K562 (cell line): ENCODE data around the gene PRPF18. TPM values are rescaled to one million over a fixed set of nuclear protein-coding genes. Genes with fewer than 3 reads are reported as not detected.
A peak's percentile ranks its signal among the peaks of the same experiment; 100 is the strongest.

Source experiments
- ATAC-seq: fragments of 200-7000 bp; cut with Tn5 transposase; 3 replicates; pipeline ENCODE4 v1.9.1; 2020; ENCODE audit warnings: moderate library complexity
- BruUV-seq: library from RNA; stranded (reverse); fragments of 400-500 nt; replicated peaks from 2 replicates; lab custom pipeline; 2021; lab: Mats Ljungman, UMichigan
- CTCF ChIA-PET: fragments of 300-600 bp; formaldehyde crosslinking; extraction: SDS; loops from one replicate; lab custom pipeline; 2021; ENCODE audit warnings: low intra/inter-chr PET ratio; lab: Yijun Ruan, JAX
- POLR2A ChIA-PET: fragments of 300-600, 350-650 bp; sonication (Branson Sonifier 250); formaldehyde crosslinking; extraction: SDS; loops from one replicate; lab custom pipeline; 2021; ENCODE audit warnings: antibody characterized with exemption, inconsistent platforms; lab: Yijun Ruan, JAX
- DNase-seq, 4 experiments: peaks; one replicate each; pipeline versions ENCODE4 v3.0.0 to v3.0.0-alpha.2; 2011 to 2018; ENCODE audit warnings: low spot score in 3 of 4, mixed read lengths in 3 of 4; ENCODE audit errors: extremely low read depth in 1 of 4
- FAIRE-seq: peaks from 2 replicates; lab custom pipeline; 2011; peaks lifted over from hg19 to GRCh38; lab: Jason Lieb, UNC
- H2AFZ ChIP-seq: 2 replicates; pipeline ENCODE4 v1.6.0; 2011; ENCODE audit warnings: low read depth, low read length, control low read depth, inconsistent platforms
- H3K27ac ChIP-seq: fragments of 200-600 bp; 3 replicates; pipeline ENCODE4 v1.8.0; 2011; ENCODE audit warnings: low read depth, mild to moderate bottlenecking, control low read depth, inconsistent platforms, low read length, moderate library complexity, mixed read lengths; ENCODE audit errors: extremely low read depth
- H3K27me3 ChIP-seq, 2 experiments: fragments of 300-600 bp in 1 of 2; 2 replicates in 1 of 2; 3 replicates in 1 of 2; pipeline versions ENCODE4 v1.6.0 to v1.8.0; 2011; ENCODE audit warnings: inconsistent platforms in 2 of 2, low read length in 2 of 2, mild to moderate bottlenecking in 1 of 2, mixed read lengths in 1 of 2, moderate library complexity in 1 of 2; ENCODE audit not compliant: control insufficient read depth in 2 of 2, insufficient read depth in 2 of 2
- H3K36me3 ChIP-seq: fragments of 300-600 bp; 3 replicates; pipeline ENCODE4 v1.8.0; 2011; ENCODE audit warnings: mild to moderate bottlenecking, low read length, inconsistent platforms; ENCODE audit not compliant: control insufficient read depth, insufficient read depth
- H3K4me1 ChIP-seq, 2 experiments: fragments of 200-600 bp in 1 of 2; replicated peaks in 1 of 2; 2 replicates in 1 of 2; 3 replicates in 1 of 2; pipeline versions ENCODE4 v1.5.1 to v1.8.0; 2011; ENCODE audit warnings: inconsistent platforms in 2 of 2, low read length in 2 of 2, mild to moderate bottlenecking in 1 of 2, mixed read lengths in 1 of 2, moderate library complexity in 1 of 2; ENCODE audit not compliant: control insufficient read depth in 2 of 2, insufficient read depth in 2 of 2
- H3K4me2 ChIP-seq: 2 replicates; pipeline ENCODE4 v1.6.1; 2011; ENCODE audit warnings: low read length, control low read depth, inconsistent platforms, mixed read lengths; ENCODE audit not compliant: insufficient read depth
- H3K4me3 ChIP-seq: fragments of 200-600 bp; sonication (generic), shearing (Covaris generic); 2 replicates; pipeline ENCODE4 v1.5.1; 2016; ENCODE audit warnings: control low read depth, inconsistent platforms
- H3K79me2 ChIP-seq: fragments of 200-600 bp; 3 replicates; pipeline ENCODE4 v1.8.0; 2011; ENCODE audit warnings: low read length, inconsistent platforms; ENCODE audit not compliant: control insufficient read depth, insufficient read depth
- H3K9ac ChIP-seq, 2 experiments: 2 replicates each; pipeline versions ENCODE4 v1.6.0 to v1.6.1; 2011; ENCODE audit warnings: low read depth in 2 of 2, low read length in 2 of 2, control low read depth in 1 of 2, inconsistent platforms in 1 of 2, mild to moderate bottlenecking in 1 of 2, mixed read lengths in 1 of 2; ENCODE audit not compliant: insufficient read depth in 1 of 2
- H3K9me1 ChIP-seq: one replicate; pipeline ENCODE4 v1.6.0; 2011; ENCODE audit warnings: inconsistent platforms, mild to moderate bottlenecking, low read length, moderate library complexity; ENCODE audit not compliant: control insufficient read depth, insufficient read depth
- H3K9me3 ChIP-seq: replicated peaks from 2 replicates; pipeline ENCODE4 v1.5.1; 2011; ENCODE audit warnings: low read depth, low read length, inconsistent platforms; ENCODE audit not compliant: control insufficient read depth, insufficient read depth
- H4K20me1 ChIP-seq: replicated peaks from 2 replicates; pipeline ENCODE4 v1.6.1; 2011; ENCODE audit warnings: low read length, inconsistent platforms, mixed read lengths; ENCODE audit not compliant: control insufficient read depth, insufficient read depth
- ARID3A ChIP-seq: IDR thresholded peaks from 2 replicates; pipeline ENCODE4 v1.6.1; 2012; ENCODE audit warnings: low read depth, low read length, improper control_type of control experiment, borderline replicate concordance
- CC2D1A ChIP-seq: fragments of 450-650 bp; IDR thresholded peaks from 2 replicates; pipeline ENCODE4 v1.6.1; 2017; ENCODE audit warnings: mild to moderate bottlenecking
- CTCF ChIP-seq, 3 experiments: IDR thresholded peaks in 2 of 3; conservative IDR thresholded peaks in 1 of 3; 2 replicates each; pipeline ENCODE4 v1.5.1; 2011 to 2012; ENCODE audit warnings: low read length in 3 of 3, mild to moderate bottlenecking in 3 of 3, control low read depth in 2 of 3, improper control_type of control experiment in 1 of 3, inconsistent platforms in 1 of 3, low read depth in 1 of 3, mixed read lengths in 1 of 3, moderate library complexity in 1 of 3; ENCODE audit not compliant: insufficient read depth in 2 of 3
- FOXJ3 ChIP-seq: sonication (generic); formaldehyde crosslinking; IDR thresholded peaks from 2 replicates; pipeline ENCODE4 v1.4.0; 2020; ENCODE audit warnings: mild to moderate bottlenecking, missing genetic modification reagents
- NFE2 ChIP-seq: IDR thresholded peaks from 2 replicates; pipeline ENCODE4 v1.6.1; 2014; ENCODE audit warnings: antibody characterized with exemption, low read depth
- NR0B1 ChIP-seq: fragments of 450-650 bp; IDR thresholded peaks from one replicate; pipeline ENCODE4 v1.6.1; 2018; ENCODE audit warnings: mild to moderate bottlenecking, moderate library complexity; ENCODE audit not compliant: partially characterized antibody
- TBL1XR1 ChIP-seq, 2 experiments: IDR thresholded peaks; 2 replicates each; pipeline ENCODE4 v1.6.1; 2012; ENCODE audit warnings: improper control_type of control experiment in 2 of 2, low read length in 2 of 2, mild to moderate bottlenecking in 1 of 2
- USF2 ChIP-seq: sonication (generic); formaldehyde crosslinking; IDR thresholded peaks from 2 replicates; pipeline ENCODE4 v1.5.0; 2020; ENCODE audit warnings: missing genetic modification reagents
- WGBS: fragments of 100-300 bp; shearing (Covaris generic); methylation state at CpG from one replicate; pipeline ENCODE4 v1.1.6; 2016; ENCODE audit warnings: low coverage, mixed read lengths; ENCODE audit not compliant: insufficient coverage; ENCODE audit errors: missing lambda C conversion rate; 5-methylcytosine and 5-hydroxymethylcytosine counted together
- in situ Hi-C: fragments of 300-500 bp; cut with MboI; formaldehyde crosslinking; loops from 4 replicates; pipeline ENCODE4 v1.15.0; 2018; ENCODE audit warnings: inconsistent platforms, mixed read lengths
- intact Hi-C: fragments of 100-400 bp; cut with micrococcal nuclease; formaldehyde crosslinking; loops from 2 replicates; pipeline ENCODE4 v1.14.2; 2022
- polyA plus RNA-seq, 8 experiments: library from polyadenylated mRNA; depleted of rRNA in 4 of 8; stranded (reverse) in 5 of 8; unstranded in 3 of 8; fragments of >200 nt; fragmentation: Nextera tagmentation in 2 of 8; fragmentation: Illumina TruSeq in 1 of 8; extraction: Ambion mirVana in 2 of 8; extraction: Trizol in 1 of 8; gene quantifications; 2 replicates each; pipeline versions ENCODE4 v1.2.1 to v1.2.3, GENCODE V29; 2011 to 2014; ENCODE audit warnings: inconsistent platforms in 1 of 8, missing spikeins in 1 of 8
- total RNA-seq, 7 experiments: library from RNA; depleted of rRNA in 6 of 7; stranded (reverse); fragments of >200 nt in 6 of 7; fragmentation: Illumina TruSeq in 2 of 7; extraction: Trizol in 2 of 7; gene quantifications; 2 replicates each; pipeline versions ENCODE4 v1.2.1 to v1.2.3, GENCODE V29; 2011 to 2021; ENCODE audit warnings: low replicate concordance in 1 of 7

PRPF18 gene
- total and polyA plus RNA-seq, 9 of the 15 experiments (the other 6 are each of a cell fraction or from before 2014, with no cell fraction given): 14.0 to 30.6 (median 23.1) TPM

- peak; percentile 90 to 91 (median 91) for TF ChIP-seq CTCF (IDR thresholded peaks at IDR 0.05 in 2 of 3, conservative IDR thresholded peaks at IDR 0.05 in 1 of 3; ENCODE audit: insufficient read depth in 2 of 3, low read depth in 1 of 3, low read length in 3 of 3)
- peak; percentile 64; the same call in 1 of the 2 replicates for TF ChIP-seq CC2D1A
- TF ChIP-seq FOXJ3 (CRISPR knock-in tag): no peak
Observed at GRCh38 chr10:13659887-13660550, 73.3 kb downstream of the PRPF18 start (continued).

- peak; percentile 19; the same call in 1 of the 3 replicates for ATAC-seq
- H3K9ac ChIP-seq: no peak overlapping the region
- no peak for FAIRE-seq
Observed at GRCh38 chr10:13660551-13660920, 73.8 kb downstream of the PRPF18 start.

More at GRCh38 chr10:13660551-13660920, 73.8 kb downstream of the PRPF18 start:
- intact Hi-C loops: loop anchor here (1.0 to 5.0 kb wide), 2 partner anchors 62 to 118 kb away; no protein-coding TSS in a partner anchor
- Histone ChIP-seq H4K20me1 (peaks cover 10% of the 10 kb centered on the region), H3K4me1 (peaks cover 0 to 3% of the 10 kb centered on the region in 2 experiments; a peak in 1 of 5 replicates), H3K9me1 (no peaks in the 10 kb centered on the region), H2AFZ (no peak overlapping the region), H3K36me3 (no peaks in the 10 kb centered on the region; the same call in 2 of the 3 replicates), H3K4me3 (no peak overlapping the region), H3K27ac (no peak overlapping the region), H3K4me2 (no peak overlapping the region), H3K27me3 (no peaks in the 10 kb centered on the region; a peak in 1 of 5 replicates), H3K9me3 (no peaks in the 10 kb centered on the region), H3K79me2 (no peaks in the 10 kb centered on the region)
- ChIA-PET CTCF (interaction anchor here (1.5 to 2.3 kb wide), 2 partner anchors 118 to 289 kb away, joined by 4 to 23 read pairs; no protein-coding TSS in a partner anchor), POLR2A (no interaction called here)
- no peak for TF ChIP-seq TBL1XR1 (IDR thresholded peaks at IDR 0.05; ENCODE audit: low read length in 2 of 2)
- no peak for TF ChIP-seq NR0B1
- TF ChIP-seq NFE2: no peak
- TF ChIP-seq USF2: no peak
- no peak for TF ChIP-seq ARID3A
- no peak for DNase-seq
- in situ Hi-C loops: no loop called here
- 42% methylated on average over 7 of the region's 7 CpGs for WGBS
- BruUV-seq: no TSS peak
